ENCODE measurements around the gene MICAL3. TPM values are rescaled to one million over a fixed set of nuclear protein-coding genes. Genes with fewer than 3 reads are reported as not detected.

Gene MICAL3
- total and polyA plus RNA-seq, 5 experiments from 2014 or later = 0.90 to 27.3 (median 1.3) TPM

- no peaks in the 10 kb centered on the region for H3K9me3 Mint-ChIP-seq
- POLR2A ChIA-PET = interaction anchor here (0.6 kb wide), 1 partner anchor 38 kb away, joined by 3 read pairs; no protein-coding TSS in a partner anchor
- ATAC-seq (no peak), DNase-seq (no peak)
- no peaks in the 10 kb centered on the region for H3K27me3 Mint-ChIP-seq
- peaks cover 4 to 9% (median 8%) of the 10 kb centered on the region in 4 donors for H3K4me1 Mint-ChIP-seq
- H3K27ac Mint-ChIP-seq = peak overlapping the region in 1 of 10 donors; percentile 55
- H3K4me3 Mint-ChIP-seq = peak overlapping the region in 1 of 10 donors; percentile 43
- H3K36me3 Mint-ChIP-seq = peaks cover 0 to 62% (median 0%) of the 10 kb centered on the region in 3 donors
Measured at GRCh38 chr22:17739196-17739975, 285.0 kb downstream of the MICAL3 start.

- ATAC-seq = no peak
- POLR2A ChIA-PET = interaction anchor here (0.6 kb wide), 1 partner anchor 39 kb away, joined by 3 read pairs; no protein-coding TSS in a partner anchor
- Mint-ChIP-seq H3K4me1 (peaks cover 13 to 17% (median 14%) of the 10 kb centered on the region in 4 donors), H3K27me3 (no peaks in the 10 kb centered on the region), H3K36me3 (peaks cover 0 to 69% (median 0%) of the 10 kb centered on the region in 3 donors), H3K9me3 (no peaks in the 10 kb centered on the region), H3K4me3 (no peak overlapping the region), H3K27ac (peak overlapping the region in 3 of 10 donors; percentile 6 to 82 (median 12))
- DNase-seq = no peak
Measured at GRCh38 chr22:17738386-17739128, 285.8 kb downstream of the MICAL3 start.

Small RNAs within 50 kb of the gene (microRNA-seq; reads per million reads assigned to microRNA genes)
- gene MIR3198-1 (ENCODE audit: borderline microRNAs expressed) (not detected), gene MIR648 (ENCODE audit: borderline microRNAs expressed) (not detected)

Other genes with a start within 250 kb of the MICAL3 start
- gene PEX26, start 53.4 kb upstream of the MICAL3 start, total RNA-seq = 10 to 100 TPM; 39.3 to 41.2 TPM
- gene PEX26, start 53.4 kb upstream of the MICAL3 start, polyA plus RNA-seq = 1 to 10 TPM; 2.6 to 4.5 (median 3.8) TPM
- gene TUBA8, start 86.2 kb upstream of the MICAL3 start, total RNA-seq = 1 to 10 TPM; 2.9 to 3.9 TPM
- 1 to 10 TPM in 1 of 3 donors, under 1 TPM in 1, not detected in 1; 0.80 to 1.3 TPM for gene TUBA8, start 86.2 kb upstream of the MICAL3 start, polyA plus RNA-seq
- 1 to 10 TPM; 2.9 to 3.9 TPM for gene USP18, start 125.6 kb upstream of the MICAL3 start, total RNA-seq
- gene USP18, start 125.6 kb upstream of the MICAL3 start, polyA plus RNA-seq = 10 to 100 TPM in 1 of 3 donors, 1 to 10 TPM in 2; 8.0 to 11.2 (median 9.1) TPM